A549 treated with AZD9567 at 1 μM for 4 hours (cell line): ENCODE data around the gene KLK14. TPM values are rescaled to one million over a fixed set of nuclear protein-coding genes. Genes with fewer than 3 reads are reported as not detected.

Experiments
- total RNA-seq: library from RNA; stranded (reverse); fragments of 200-300 nt; extraction: Qiagen RNA extraction; gene quantifications from 5 replicates; pipeline ENCODE4 v1.2.3, GENCODE V29; 2022; ENCODE audit not compliant: insufficient read depth

Gene KLK14
- 0.17 to 0.57 TPM (median 0.33 TPM) in 4 of 5 replicates, not detected in the other for total RNA-seq

GRCh38 chr19:51082611-51083010 is at the start of gene KLK14:
KLK14 (minus strand) TSS chr19:51082887; CDS start chr19:51082614, 273 bp downstream.

GRCh38 chr19:51124729-51125128 is 42.0 kb upstream of the KLK14 start, which contains the start of gene SIGLEC9:
SIGLEC9 (plus strand) TSS chr19:51124906; CDS start chr19:51124975, 69 bp downstream.

GRCh38 chr19:51108066-51108804 is 25.5 kb upstream of the KLK14 start, which contains the start of gene CTU1:
CTU1 (minus strand) TSS chr19:51108409; CDS start chr19:51104569, 3,840 bp downstream.

GRCh38 chr19:51064534-51065220 is 18.0 kb downstream of the KLK14 start, which contains the start of gene KLK13:
KLK13 (minus strand) TSS chr19:51065092; CDS start chr19:51065067, 25 bp downstream.

GRCh38 chr19:51034704-51035103 is 48.0 kb downstream of the KLK14 start, which contains the start of gene KLK12:
KLK12 (minus strand) TSS chr19:51035002; CDS start chr19:51034621, 381 bp downstream.

Other genes starting within 250 kb of the KLK14 start
- not detected in 5 replicates for gene KLK15, start 249.3 kb downstream of the KLK14 start, total RNA-seq
- not detected in 5 replicates for gene KLK3, start 228.0 kb downstream of the KLK14 start, total RNA-seq
- 0.16 to 0.24 TPM (median 0.21 TPM) in 4 of 5 replicates, not detected in the other for gene KLK2, start 209.4 kb downstream of the KLK14 start, total RNA-seq
- 0.11 to 0.15 TPM in 2 of 5 replicates, not detected in the others for gene KLK4, start 171.5 kb downstream of the KLK14 start, total RNA-seq
- not detected in 5 replicates for gene KLK5, start 129.8 kb downstream of the KLK14 start, total RNA-seq
- gene KLK6, start 113.3 kb downstream of the KLK14 start, total RNA-seq, result 0.17 to 0.30 TPM (median 0.19 TPM) in 4 of 5 replicates, not detected in the other
- not detected in 5 replicates for gene KLK7, start 99.0 kb downstream of the KLK14 start, total RNA-seq
- not detected in 5 replicates for gene KLK8, start 81.3 kb downstream of the KLK14 start, total RNA-seq
- 0.21 to 0.34 TPM (median 0.28 TPM) in 4 of 5 replicates, not detected in the other for gene KLK10, start 63.2 kb downstream of the KLK14 start, total RNA-seq
- gene KLK11, start 56.3 kb downstream of the KLK14 start, total RNA-seq, result not detected in 5 replicates
- gene KLK12, start 47.9 kb downstream of the KLK14 start, total RNA-seq, result not detected in 5 replicates
- gene KLK13, start 17.8 kb downstream of the KLK14 start, total RNA-seq, result 0.10 to 0.22 TPM in 2 of 5 replicates, not detected in the others
- gene CTU1, start 25.5 kb upstream of the KLK14 start, total RNA-seq, result 4.8 to 15.0 TPM (median 12.6 TPM) in 5 replicates
- gene SIGLEC9, start 42.0 kb upstream of the KLK14 start, total RNA-seq, result 0.05 TPM in 1 of 5 replicates, not detected in the others
- gene SIGLEC7, start 59.4 kb upstream of the KLK14 start, total RNA-seq, result not detected in 5 replicates
- gene CD33, start 142.2 kb upstream of the KLK14 start, total RNA-seq, result 0.10 to 0.16 TPM in 2 of 5 replicates, not detected in the others
- gene SIGLECL1, start 168.2 kb upstream of the KLK14 start, total RNA-seq, result not detected in 5 replicates
- 0.03 to 0.07 TPM (median 0.06 TPM) in 3 of 5 replicates, not detected in the others for gene IGLON5, start 228.8 kb upstream of the KLK14 start, total RNA-seq